ENCODE data around the gene LDLRAD2. TPM values are rescaled to one million over a fixed set of nuclear protein-coding genes. Genes with fewer than 3 reads are reported as not detected.

Gene LDLRAD2
- total RNA-seq, 1 experiment from 2014 or later = not detected

GRCh38 chr1:21827141-21827679 is 15.1 kb downstream of the LDLRAD2 start:
- Mint-ChIP-seq H3K9me3 (ENCODE audit: unreplicated experiment) (no peaks in the 10 kb centered on the region), H3K36me3 (ENCODE audit: insufficient read depth, unreplicated experiment) (peaks cover 42% of the 10 kb centered on the region), H3K4me3 (ENCODE audit: unreplicated experiment) (no peak overlapping the region), H3K27me3 (ENCODE audit: insufficient read depth, unreplicated experiment) (no peaks in the 10 kb centered on the region), H3K4me1 (ENCODE audit: insufficient read depth, unreplicated experiment) (no peaks in the 10 kb centered on the region), H3K27ac (ENCODE audit: low read depth, unreplicated experiment) (no peak overlapping the region)
- no TSS peak for BruUV-seq (replicated peaks)
- POLR2A ChIA-PET = no interaction called here
- no peak for DNase-seq (ENCODE audit: unreplicated experiment)
- intact Hi-C loops (cut with micrococcal nuclease) = no loop called here
- TF ChIP-seq CTCF (IDR thresholded peaks at IDR 0.05; ENCODE audit: unreplicated experiment) = no peak
- CTCF ChIA-PET = interaction anchor here (1.1 kb wide), 1 partner anchor 7 kb away, joined by 3 read pairs; no protein-coding TSS in a partner anchor

DNA sequence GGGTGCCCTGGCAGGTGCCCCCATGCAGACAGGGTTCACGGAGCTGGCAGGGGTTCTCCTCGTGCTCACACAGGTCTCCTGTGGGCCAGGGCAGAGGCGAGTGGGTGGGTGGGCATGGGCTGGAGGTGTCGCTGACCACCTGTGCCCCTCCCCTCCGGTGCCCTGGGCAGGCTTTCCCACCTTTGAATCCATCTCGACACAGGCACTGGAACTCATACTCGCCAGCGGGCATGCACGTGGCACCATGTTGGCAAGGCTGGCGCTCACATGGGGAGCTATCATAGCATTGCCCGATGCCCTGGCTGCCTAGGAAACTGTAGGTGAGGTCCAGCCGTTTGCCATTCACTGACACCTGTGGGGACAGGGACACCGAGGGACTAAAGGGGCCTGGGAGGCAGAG is 16.0 kb downstream of the LDLRAD2 start:
- POLR2A ChIA-PET = no interaction called here
- CTCF ChIA-PET = no interaction called here
- TF ChIP-seq CTCF (IDR thresholded peaks at IDR 0.05; ENCODE audit: unreplicated experiment) = no peak
- Mint-ChIP-seq H3K27ac (ENCODE audit: low read depth, unreplicated experiment) (no peak overlapping the region), H3K4me1 (ENCODE audit: insufficient read depth, unreplicated experiment) (no peaks in the 10 kb centered on the region), H3K36me3 (ENCODE audit: insufficient read depth, unreplicated experiment) (peaks cover 42% of the 10 kb centered on the region), H3K9me3 (ENCODE audit: unreplicated experiment) (no peaks in the 10 kb centered on the region), H3K27me3 (ENCODE audit: insufficient read depth, unreplicated experiment) (no peaks in the 10 kb centered on the region), H3K4me3 (ENCODE audit: unreplicated experiment) (no peak overlapping the region)
- no peak for DNase-seq (ENCODE audit: unreplicated experiment)
- no TSS peak for BruUV-seq (replicated peaks)
- intact Hi-C loops (cut with micrococcal nuclease) = no loop called here

- TF ChIP-seq CTCF (IDR thresholded peaks at IDR 0.05; ENCODE audit: unreplicated experiment) = no peak
- ChIA-PET CTCF (no interaction called here), POLR2A (no interaction called here)
- Mint-ChIP-seq H3K27me3 (ENCODE audit: insufficient read depth, unreplicated experiment) (no peaks in the 10 kb centered on the region), H3K36me3 (ENCODE audit: insufficient read depth, unreplicated experiment) (peaks cover 40% of the 10 kb centered on the region), H3K4me3 (ENCODE audit: unreplicated experiment) (no peak overlapping the region), H3K27ac (ENCODE audit: low read depth, unreplicated experiment) (no peak overlapping the region), H3K4me1 (ENCODE audit: insufficient read depth, unreplicated experiment) (no peaks in the 10 kb centered on the region), H3K9me3 (ENCODE audit: unreplicated experiment) (no peaks in the 10 kb centered on the region)
- intact Hi-C loops (cut with micrococcal nuclease) = no loop called here
- no peak for DNase-seq (ENCODE audit: unreplicated experiment)
- no TSS peak for BruUV-seq (replicated peaks)
These were observed 16.6 kb downstream of the LDLRAD2 start for GRCh38 chr1:21828506-21829210.

GRCh38 chr1:21829294-21829693 is 17.2 kb downstream of the LDLRAD2 start:
- no peak for TF ChIP-seq CTCF (IDR thresholded peaks at IDR 0.05; ENCODE audit: unreplicated experiment)
- POLR2A ChIA-PET = no interaction called here
- H3K9me3 Mint-ChIP-seq (ENCODE audit: unreplicated experiment) = peaks cover 3% of the 10 kb centered on the region
- peaks cover 43% of the 10 kb centered on the region for H3K36me3 Mint-ChIP-seq (ENCODE audit: insufficient read depth, unreplicated experiment)
- H3K27ac Mint-ChIP-seq (ENCODE audit: low read depth, unreplicated experiment) = no peak overlapping the region
- CTCF ChIA-PET = no interaction called here
- H3K4me3 Mint-ChIP-seq (ENCODE audit: unreplicated experiment) = no peak overlapping the region
- no peak for DNase-seq (ENCODE audit: unreplicated experiment)
- H3K27me3 Mint-ChIP-seq (ENCODE audit: insufficient read depth, unreplicated experiment) = no peaks in the 10 kb centered on the region
- H3K4me1 Mint-ChIP-seq (ENCODE audit: insufficient read depth, unreplicated experiment) = no peaks in the 10 kb centered on the region
- no TSS peak for BruUV-seq (replicated peaks)
- intact Hi-C loops (cut with micrococcal nuclease) = no loop called here
